ELF-1 (cell line): ENCODE results near the gene TTLL8.
A peak's percentile ranks its signal among the peaks of the same experiment; 100 is the strongest.

Source experiments
- DNase-seq: peaks from one replicate; pipeline ENCODE4 v3.0.0-alpha.2; 2016; ENCODE audit warnings: low read depth, low spot score

Gene TTLL8

GRCh38 chr22:50062509-50063135 is 4.5 kb upstream of the TTLL8 start:
- DNase-seq: no peak

- DNase-seq: no peak
Observed at GRCh38 chr22:50061824-50062355, 3.8 kb upstream of the TTLL8 start.

- DNase-seq: no peak
Observed at GRCh38 chr22:50061141-50061823, 3.2 kb upstream of the TTLL8 start.

GRCh38 chr22:50060441-50061140 is 2.5 kb upstream of the TTLL8 start:
- DNase-seq: peak; percentile 77

- DNase-seq: peak; percentile 24
Observed at GRCh38 chr22:50059881-50060262, 1.8 kb upstream of the TTLL8 start.

GRCh38 chr22:50058906-50059880 is 1.1 kb upstream of the TTLL8 start:
- DNase-seq: peak; percentile 55

- DNase-seq: no peak
Observed at GRCh38 chr22:50057278-50058060, 629 bp downstream of the TTLL8 start.

- no peak for DNase-seq
Observed at GRCh38 chr22:50056214-50056972, 1.7 kb downstream of the TTLL8 start.

GRCh38 chr22:50053861-50054260 is 4.2 kb downstream of the TTLL8 start:
- DNase-seq: no peak

GRCh38 chr22:50051930-50052329 is 6.2 kb downstream of the TTLL8 start:
- DNase-seq: no peak

GRCh38 chr22:50049299-50050195 is 8.6 kb downstream of the TTLL8 start:
- DNase-seq: no peak

GRCh38 chr22:50048836-50049235 is 9.3 kb downstream of the TTLL8 start:
- DNase-seq: no peak

GRCh38 chr22:50048061-50048765 is 9.9 kb downstream of the TTLL8 start:
- DNase-seq: no peak

GRCh38 chr22:50047346-50047745 is 10.8 kb downstream of the TTLL8 start:
- DNase-seq: no peak

GRCh38 chr22:50046481-50047245 is 11.4 kb downstream of the TTLL8 start:
- no peak for DNase-seq

GRCh38 chr22:50046019-50046415 is 12.1 kb downstream of the TTLL8 start:
- DNase-seq: no peak

GRCh38 chr22:50045211-50046018 is 12.7 kb downstream of the TTLL8 start:
- DNase-seq: no peak
